G401.6 (cell line): ENCODE data around the gene MKRN1.
"Not testable (repeated sequence)": the region's sequence is repeated elsewhere in the genome, so short reads cannot be mapped to it uniquely, and the experiment has no call there.

Experiments used
- FAIRE-seq: peaks from 2 replicates; lab custom pipeline; 2012; peaks lifted over from hg19 to GRCh38; lab: Jason Lieb, UNC

MKRN1 gene

DNA sequence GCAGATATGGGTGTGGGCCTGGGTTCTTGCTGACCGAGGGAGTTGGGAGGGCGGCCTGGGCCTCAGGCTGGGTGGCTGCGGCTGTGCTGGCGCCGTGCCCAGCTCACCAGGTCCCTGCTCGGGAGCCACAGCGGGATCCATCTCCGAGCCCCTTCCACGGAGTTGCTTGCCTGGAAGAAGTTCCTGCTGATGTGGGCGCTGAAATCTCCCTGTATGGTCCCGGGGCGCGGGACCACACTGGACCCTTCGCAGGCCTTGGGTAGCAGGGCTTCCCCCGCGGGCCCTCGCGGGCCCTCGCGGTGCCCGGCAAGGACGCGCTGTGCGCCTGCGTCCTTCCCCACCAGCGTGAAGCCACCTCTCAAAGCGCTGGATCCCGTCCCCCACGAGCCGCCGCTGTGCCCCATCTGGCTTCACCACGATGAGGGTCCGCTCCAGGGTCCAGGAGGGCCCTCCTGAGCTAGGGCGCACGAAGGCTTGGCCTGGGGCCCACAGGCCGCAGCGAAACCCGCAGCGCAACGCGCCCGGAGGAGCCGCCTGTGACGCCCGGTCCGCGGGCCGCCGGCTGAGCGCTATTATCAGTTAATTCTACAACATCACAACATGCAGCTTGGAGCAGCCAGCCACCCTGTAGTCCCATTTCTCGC, 43.9 kb downstream of the MKRN1 start:
- FAIRE-seq = no peak

- FAIRE-seq = no peak
Measured at GRCh38 chr7:140433396-140433795, 45.9 kb downstream of the MKRN1 start.

- no peak for FAIRE-seq
Measured at GRCh38 chr7:140426130-140426529, 53.2 kb downstream of the MKRN1 start.

- FAIRE-seq = no peak
Measured at GRCh38 chr7:140425718-140426117, 53.6 kb downstream of the MKRN1 start.

DNA sequence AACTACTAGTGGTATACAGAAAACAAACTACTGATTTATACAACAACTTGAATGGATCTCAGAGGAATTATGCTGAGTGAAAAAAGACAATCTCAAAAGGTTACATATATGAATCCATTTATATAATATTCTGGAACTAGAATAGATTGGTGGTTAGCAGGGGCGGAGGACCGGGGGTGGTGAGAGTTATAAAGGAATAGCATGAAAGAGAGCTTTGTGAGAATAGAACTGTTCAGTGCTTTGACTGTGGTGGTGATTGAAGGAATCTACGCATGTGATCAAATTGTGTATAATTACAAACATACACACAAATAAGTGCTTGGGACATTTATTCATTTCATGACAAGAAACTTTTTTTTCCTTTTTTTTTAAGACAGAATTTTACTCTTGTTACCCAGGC, 55.8 kb downstream of the MKRN1 start:
- no peak for FAIRE-seq

DNA sequence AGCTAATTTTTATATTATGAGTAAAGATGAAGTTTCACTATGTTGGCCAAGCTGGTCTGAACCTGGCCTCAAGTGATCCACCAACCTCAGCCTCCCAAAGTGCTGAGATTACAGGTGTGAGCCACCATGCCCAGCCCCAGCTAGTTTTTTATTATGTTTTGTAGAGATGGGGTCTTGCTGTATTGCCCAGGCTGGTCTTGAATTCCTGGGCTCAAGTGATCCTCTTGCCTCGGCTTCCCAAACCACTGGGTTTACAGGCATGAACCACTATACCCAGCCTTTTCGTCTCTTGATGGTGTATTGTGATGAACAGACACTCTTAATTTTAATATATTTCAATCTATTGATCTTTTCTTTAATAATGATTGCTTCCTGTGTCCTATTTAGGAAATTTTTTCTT, 57.8 kb downstream of the MKRN1 start:
- no peak for FAIRE-seq

DNA sequence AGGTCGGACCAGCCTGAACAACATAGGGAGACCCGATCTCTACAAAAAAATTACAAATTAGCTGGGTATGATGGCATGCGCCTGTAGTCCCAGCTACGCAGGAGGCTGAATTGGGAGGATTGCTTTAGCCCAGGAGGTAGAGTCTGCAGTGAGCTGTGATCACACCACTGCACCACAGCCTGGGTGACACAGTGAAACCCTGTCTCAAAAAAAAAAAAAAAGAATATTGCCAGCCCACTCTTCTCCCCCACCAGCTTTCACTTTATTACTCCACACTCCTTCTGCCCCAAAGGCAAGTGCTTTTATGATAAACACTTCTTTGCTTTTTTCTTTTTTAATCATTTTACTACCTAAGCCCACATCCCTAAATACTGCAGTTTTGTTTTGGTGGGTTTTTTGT, 60.7 kb downstream of the MKRN1 start:
- FAIRE-seq = no peak

- not testable (repeated sequence) for FAIRE-seq
Measured at GRCh38 chr7:140418156-140418472, 61.2 kb downstream of the MKRN1 start.

DNA sequence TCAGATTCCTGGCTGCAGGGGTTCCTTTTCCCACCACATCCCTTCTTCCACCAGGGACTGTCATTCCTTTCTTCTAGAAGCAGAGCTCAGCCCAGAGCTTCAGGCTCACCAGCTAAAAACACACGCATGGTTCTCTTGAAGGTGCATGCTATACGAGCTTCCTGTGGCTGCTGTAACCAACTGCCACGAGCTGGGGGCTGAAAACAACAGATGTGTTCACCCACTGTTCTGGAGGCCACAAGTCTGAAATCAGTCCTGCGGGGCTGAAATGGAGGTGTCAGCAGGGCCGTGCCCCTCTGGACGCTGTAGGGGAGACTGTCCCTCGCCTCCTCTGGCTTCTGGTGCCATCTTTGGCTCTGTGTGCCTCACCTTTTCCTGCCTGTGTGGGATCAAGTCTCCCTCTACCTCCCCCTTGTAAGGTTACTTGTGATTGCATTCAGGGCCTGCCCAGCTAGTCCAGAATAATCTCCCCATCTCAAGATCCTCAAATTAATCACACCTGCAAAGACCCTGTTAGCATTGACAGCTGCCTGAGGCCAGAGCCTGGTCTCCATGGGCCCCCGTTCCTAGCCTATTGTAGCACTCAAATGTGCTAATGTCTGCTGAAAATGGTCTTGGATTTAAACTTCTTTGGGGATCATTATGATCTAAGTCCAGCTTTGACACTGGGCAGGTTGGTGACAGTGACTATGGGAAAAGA, 61.7 kb downstream of the MKRN1 start:
- no peak for FAIRE-seq

DNA sequence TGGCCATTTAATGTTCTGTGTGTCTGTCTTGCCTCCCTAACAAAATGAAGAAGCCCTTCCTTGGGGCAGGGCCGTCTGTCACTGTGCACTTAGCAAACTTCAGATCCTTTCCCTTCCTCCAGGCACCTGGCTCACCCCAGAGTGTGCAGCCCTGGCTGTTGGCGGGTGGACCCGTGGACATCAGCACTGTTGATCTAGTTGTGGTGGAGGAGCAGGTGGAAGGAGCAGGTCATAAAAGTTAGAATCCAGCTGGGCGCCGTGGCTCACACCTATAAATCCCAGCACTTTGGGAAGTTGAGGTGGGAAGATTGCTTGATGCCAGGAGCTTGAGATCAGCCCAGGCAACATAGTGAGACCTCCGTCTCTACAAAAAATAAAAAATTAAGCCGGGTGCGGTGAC, 62.7 kb downstream of the MKRN1 start:
- FAIRE-seq = no peak

- FAIRE-seq = not testable (repeated sequence)
Measured at GRCh38 chr7:140415816-140416215, 63.5 kb downstream of the MKRN1 start.

DNA sequence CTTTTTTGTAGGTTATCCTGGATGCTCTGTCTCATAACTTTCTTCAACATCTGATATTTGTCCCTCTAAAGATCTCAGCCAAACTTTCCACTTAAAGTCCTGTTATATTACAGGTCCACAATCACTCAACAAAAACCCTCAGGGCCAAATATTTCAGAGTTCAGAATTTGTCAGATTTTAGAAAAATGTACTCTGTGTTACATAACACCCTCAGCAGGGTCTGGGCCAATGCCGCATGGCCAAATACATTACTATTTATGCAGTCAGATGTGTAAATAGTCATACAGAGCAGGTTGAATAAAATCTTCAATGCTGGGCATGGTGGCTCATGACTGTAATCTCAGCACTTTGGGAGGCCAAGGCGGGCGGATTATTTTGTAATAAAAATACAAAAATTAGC, 63.9 kb downstream of the MKRN1 start:
- FAIRE-seq = no peak

GRCh38 chr7:140404565-140405065, 74.7 kb downstream of the MKRN1 start:
- no peak for FAIRE-seq

DNA sequence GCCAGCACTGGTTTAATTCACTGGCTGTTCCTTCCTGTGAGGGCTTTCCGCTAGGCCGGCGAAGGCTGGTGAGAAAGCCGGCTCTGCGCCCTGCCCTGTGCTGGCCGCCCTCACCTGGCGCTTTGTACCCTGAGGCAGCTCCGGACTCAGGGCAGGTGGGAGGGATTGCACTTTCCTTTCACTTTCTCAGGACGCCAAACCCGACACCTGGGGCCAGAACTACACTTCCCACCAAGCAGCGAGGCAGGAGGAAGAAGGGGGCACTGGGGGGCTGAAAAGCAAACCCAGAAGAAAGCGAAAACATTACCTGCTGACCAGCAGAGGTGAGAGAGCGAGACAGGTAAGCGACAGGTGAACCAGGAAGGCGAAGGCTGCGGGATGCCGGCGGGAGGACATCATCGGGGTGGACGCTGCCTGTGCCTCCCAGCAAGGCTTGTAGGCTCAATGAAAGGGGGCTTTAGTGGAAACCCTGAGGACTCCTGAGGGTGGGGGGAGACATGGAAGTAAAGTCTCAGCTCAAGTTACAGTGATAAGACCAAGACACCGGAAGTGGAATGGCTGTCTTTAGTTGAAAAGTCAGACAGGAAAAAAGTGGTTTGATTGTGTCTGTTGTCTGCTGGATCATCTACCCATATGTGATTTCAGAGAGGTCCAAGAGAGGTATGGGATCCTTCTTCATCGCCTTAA, 75.3 kb downstream of the MKRN1 start, which contains the start of gene RAB19:
TSS of gene RAB19 (plus strand) at position 181 of the 687 bp plus-strand sequence. CDS start 3,589 bp downstream, outside the sequence.
- no peak for FAIRE-seq
